ENCODE data around the gene WDR48.

Gene WDR48

GRCh38 chr3:39094851-39095677, 43.2 kb downstream of the WDR48 start:
- Histone ChIP-seq H3K36me3 (ENCODE audit: control insufficient read depth, insufficient read depth, low read length) (peaks cover 32% of the 10 kb centered on the region), H3K4me3 (replicated peaks; ENCODE audit: low read depth, low read length) (no peak overlapping the region), H3K27me3 (replicated peaks; ENCODE audit: control insufficient read depth, insufficient read depth, low read length) (no peaks in the 10 kb centered on the region)
- DNase-seq (ENCODE audit: extremely low read depth, insufficient read length) = no peak
- TF ChIP-seq, protein P1, sequence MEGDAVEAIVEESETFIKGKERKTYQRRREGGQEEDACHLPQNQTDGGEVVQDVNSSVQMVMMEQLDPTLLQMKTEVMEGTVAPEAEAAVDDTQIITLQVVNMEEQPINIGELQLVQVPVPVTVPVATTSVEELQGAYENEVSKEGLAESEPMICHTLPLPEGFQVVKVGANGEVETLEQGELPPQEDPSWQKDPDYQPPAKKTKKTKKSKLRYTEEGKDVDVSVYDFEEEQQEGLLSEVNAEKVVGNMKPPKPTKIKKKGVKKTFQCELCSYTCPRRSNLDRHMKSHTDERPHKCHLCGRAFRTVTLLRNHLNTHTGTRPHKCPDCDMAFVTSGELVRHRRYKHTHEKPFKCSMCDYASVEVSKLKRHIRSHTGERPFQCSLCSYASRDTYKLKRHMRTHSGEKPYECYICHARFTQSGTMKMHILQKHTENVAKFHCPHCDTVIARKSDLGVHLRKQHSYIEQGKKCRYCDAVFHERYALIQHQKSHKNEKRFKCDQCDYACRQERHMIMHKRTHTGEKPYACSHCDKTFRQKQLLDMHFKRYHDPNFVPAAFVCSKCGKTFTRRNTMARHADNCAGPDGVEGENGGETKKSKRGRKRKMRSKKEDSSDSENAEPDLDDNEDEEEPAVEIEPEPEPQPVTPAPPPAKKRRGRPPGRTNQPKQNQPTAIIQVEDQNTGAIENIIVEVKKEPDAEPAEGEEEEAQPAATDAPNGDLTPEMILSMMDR (IDR thresholded peaks at IDR 0.05; ENCODE audit: insufficient read depth, low read length, poor library complexity, severe bottlenecking) = no peak

GRCh38 chr3:39095778-39096177, 44.0 kb downstream of the WDR48 start:
- Histone ChIP-seq H3K27me3 (replicated peaks; ENCODE audit: control insufficient read depth, insufficient read depth, low read length) (no peaks in the 10 kb centered on the region), H3K4me3 (replicated peaks; ENCODE audit: low read depth, low read length) (no peak overlapping the region), H3K36me3 (ENCODE audit: control insufficient read depth, insufficient read depth, low read length) (peaks cover 35% of the 10 kb centered on the region)
- no peak for DNase-seq (ENCODE audit: extremely low read depth, insufficient read length)
- TF ChIP-seq, protein P1 (IDR thresholded peaks at IDR 0.05; ENCODE audit: insufficient read depth, low read length, poor library complexity, severe bottlenecking) = no peak

DNA sequence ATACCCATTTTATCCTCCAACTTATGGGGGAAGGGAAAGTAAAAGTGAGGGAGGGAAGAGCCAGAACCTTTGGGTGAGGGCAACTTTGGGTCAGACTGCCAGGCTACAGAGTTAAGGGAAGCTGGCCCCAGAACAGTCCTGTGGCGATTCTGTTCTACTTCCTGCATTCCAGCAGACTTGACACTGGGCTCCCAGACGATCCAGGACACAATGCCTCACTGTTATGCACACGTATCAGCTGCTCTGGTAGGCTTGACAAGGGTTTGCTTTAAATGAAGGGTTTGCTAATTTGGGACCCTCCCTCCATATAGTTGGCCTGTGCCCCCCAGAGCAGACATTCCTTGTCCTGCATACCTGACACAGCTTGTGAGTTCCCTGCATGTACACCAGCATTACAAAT, 45.0 kb downstream of the WDR48 start:
- TF ChIP-seq, protein P1 (IDR thresholded peaks at IDR 0.05; ENCODE audit: insufficient read depth, low read length, poor library complexity, severe bottlenecking) = no peak
- H3K4me3 ChIP-seq (replicated peaks; ENCODE audit: low read depth, low read length) = no peak overlapping the region
- H3K36me3 ChIP-seq (ENCODE audit: control insufficient read depth, insufficient read depth, low read length) = peaks cover 35% of the 10 kb centered on the region
- DNase-seq (ENCODE audit: extremely low read depth, insufficient read length) = no peak
- no peaks in the 10 kb centered on the region for H3K27me3 ChIP-seq (replicated peaks; ENCODE audit: control insufficient read depth, insufficient read depth, low read length)

DNA sequence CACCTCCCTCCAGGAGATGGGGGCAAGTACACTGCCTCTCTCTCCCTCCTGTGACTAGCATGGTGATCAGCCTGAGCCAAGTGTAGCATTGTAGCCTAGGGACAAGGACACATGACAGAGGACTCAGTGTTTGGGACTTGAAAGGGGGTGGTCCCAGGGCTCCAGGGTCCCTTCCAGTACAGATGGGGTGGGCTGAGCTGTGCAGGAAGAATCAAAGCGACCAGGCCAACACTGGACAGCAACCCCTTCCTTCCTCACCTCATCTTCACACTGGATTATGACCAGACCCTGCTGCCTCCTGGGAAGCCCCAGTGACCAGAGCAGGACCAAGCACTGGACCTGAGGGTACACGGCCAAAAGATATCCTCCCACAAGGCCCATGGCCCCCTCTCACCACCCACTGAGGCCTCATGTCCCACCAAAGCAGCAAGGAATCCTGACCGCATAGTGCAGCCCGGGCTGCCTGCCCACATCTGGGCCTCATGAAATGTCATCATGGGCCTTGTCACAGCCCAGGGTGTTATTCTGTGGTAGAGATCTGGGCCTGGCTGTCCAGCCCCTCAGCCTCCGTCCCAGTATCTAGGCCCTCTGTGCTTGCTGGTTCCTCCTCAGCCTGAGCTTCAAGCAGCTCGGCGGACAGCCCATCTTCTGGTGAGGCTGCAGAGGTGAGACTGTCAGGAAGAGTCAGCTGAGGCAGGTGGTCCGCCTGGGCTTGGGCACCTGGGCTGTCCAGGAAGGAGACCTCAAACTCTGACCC, 46.1 kb downstream of the WDR48 start:
- Histone ChIP-seq H3K36me3 (ENCODE audit: control insufficient read depth, insufficient read depth, low read length) (peaks cover 34% of the 10 kb centered on the region), H3K27me3 (replicated peaks; ENCODE audit: control insufficient read depth, insufficient read depth, low read length) (no peaks in the 10 kb centered on the region), H3K4me3 (replicated peaks; ENCODE audit: low read depth, low read length) (no peak overlapping the region)
- TF ChIP-seq, protein P1 (IDR thresholded peaks at IDR 0.05; ENCODE audit: insufficient read depth, low read length, poor library complexity, severe bottlenecking) = no peak
- DNase-seq (ENCODE audit: extremely low read depth, insufficient read length) = no peak

DNA sequence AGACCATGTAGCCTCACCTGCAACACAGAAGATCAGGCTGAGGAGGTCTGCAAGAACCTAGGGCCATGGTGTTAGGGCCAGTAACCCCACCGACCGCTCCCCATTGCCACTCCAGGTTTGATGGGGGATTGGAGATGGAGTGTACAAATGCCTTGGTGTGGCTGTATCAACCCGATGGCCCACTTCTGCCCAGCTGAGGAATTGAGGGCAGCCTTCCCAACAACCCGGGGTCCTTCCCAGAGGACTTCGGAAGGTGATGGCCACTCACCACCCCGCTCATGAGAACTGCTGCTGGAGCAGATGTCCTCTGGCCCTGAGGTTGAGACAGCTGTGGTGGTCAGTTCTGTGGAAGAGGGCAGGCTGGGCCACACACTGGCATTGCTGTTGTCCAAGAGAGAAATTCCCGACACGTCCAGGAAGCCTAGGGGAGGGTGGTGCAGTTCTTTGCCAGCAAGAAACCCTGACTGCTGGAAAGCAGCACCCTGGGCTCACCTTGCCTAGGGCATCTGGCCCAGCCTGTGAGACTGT, 46.7 kb downstream of the WDR48 start:
- DNase-seq (ENCODE audit: extremely low read depth, insufficient read length) = no peak
- H3K27me3 ChIP-seq (replicated peaks; ENCODE audit: control insufficient read depth, insufficient read depth, low read length) = no peaks in the 10 kb centered on the region
- H3K4me3 ChIP-seq (replicated peaks; ENCODE audit: low read depth, low read length) = no peak overlapping the region
- TF ChIP-seq, protein P1 (IDR thresholded peaks at IDR 0.05; ENCODE audit: insufficient read depth, low read length, poor library complexity, severe bottlenecking) = no peak
- peaks cover 32% of the 10 kb centered on the region for H3K36me3 ChIP-seq (ENCODE audit: control insufficient read depth, insufficient read depth, low read length)
